Gastrocnemius medialis (tissue), 4 donors: ENCODE data around the gene ODAD4. TPM values are rescaled to one million over a fixed set of nuclear protein-coding genes. Genes with fewer than 3 reads are reported as not detected.

ENCODE experiments used
- ATAC-seq, 2 donors: fragments of 150-250 bp; one replicate each; pipeline ENCODE4 v1.9.1; 2016
- DNase-seq, 2 donors: peaks; one replicate each; pipeline ENCODE4 v3.0.0-alpha.2; 2019
- H3K27ac ChIP-seq, 4 donors: fragments of 200-600 bp; sonication (generic); 1 replicate in 1 of 4; 2 replicates in 3 of 4; pipeline ENCODE4 v1.5.1; 2016 to 2018; ENCODE audit warnings: mild to moderate bottlenecking in 2 of 4, moderate library complexity in 1 of 4
- H3K27me3 ChIP-seq, 3 donors: fragments of 200-600 bp; sonication (generic) in 2 of 3; 1 replicate in 1 of 3; 2 replicates in 2 of 3; pipeline versions ENCODE4 v1.5.1 to v1.6.0; 2016 to 2019; ENCODE audit warnings: mild to moderate bottlenecking in 1 of 3, moderate library complexity in 1 of 3
- H3K36me3 ChIP-seq, 2 donors: fragments of 200-600 bp; sonication (generic) in 1 of 2; one replicate each; pipeline ENCODE4 v1.5.1; 2017 to 2018
- H3K4me1 ChIP-seq, 2 donors: fragments of 200-600 bp; sonication (generic) in 1 of 2; one replicate each; pipeline ENCODE4 v1.5.1; 2016 to 2017; ENCODE audit warnings: mild to moderate bottlenecking in 2 of 2
- H3K4me3 ChIP-seq, 4 donors: fragments of 200-600 bp; sonication (generic) in 3 of 4; 1 replicate in 1 of 4; 2 replicates in 3 of 4; pipeline ENCODE4 v1.5.1; 2016 to 2019; ENCODE audit warnings: mild to moderate bottlenecking in 2 of 4
- H3K9me3 ChIP-seq, 3 donors: fragments of 200-600 bp; sonication (generic) in 2 of 3; 1 replicate in 1 of 3; 2 replicates in 2 of 3; pipeline ENCODE4 v1.5.1; 2016 to 2019
- POLR2A ChIP-seq, 2 donors: fragments of 450-650 bp; IDR thresholded peaks; one replicate each; pipeline ENCODE4 v1.6.1; 2017; ENCODE audit warnings: antibody characterized with exemption in 2 of 2, mild to moderate bottlenecking in 2 of 2, moderate library complexity in 2 of 2
- in situ Hi-C, 4 donors: fragments of 200-750 bp; cut with MboI; loops; one replicate each; pipeline versions ENCODE4 v1.15.0 to v1.8.0; 2017; ENCODE audit warnings: low sequenced_read_pairs in 4 of 4
- intact Hi-C: fragments of 100-400 bp; cut with DNase I; formaldehyde crosslinking; loops from one replicate; pipeline ENCODE4 v1.15.1; 2023; ENCODE audit warnings: low total_unique reads
- total RNA-seq, 4 donors: library from RNA; depleted of rRNA; stranded (reverse); fragments of >200 nt; gene quantifications; one replicate each; pipeline versions ENCODE4 v1.1.0 to v1.2.3, GENCODE V29; 2016
- TF ChIP-seq, protein P1 (sequence below), 5 experiments: fragments of 450-650 bp in 3 of 5; fragments of 200-600 bp in 2 of 5; sonication (generic) in 2 of 5; IDR thresholded peaks in 4 of 5; conservative IDR thresholded peaks in 1 of 5; 1 replicate in 4 of 5; 2 replicates in 1 of 5; pipeline ENCODE4 v1.5.1; 2016 to 2019; ENCODE audit warnings: antibody characterized with exemption in 5 of 5, mild to moderate bottlenecking in 3 of 5, moderate library complexity in 3 of 5

ODAD4 gene
- total RNA-seq, 4 donors from 2014 or later: 0.13 to 1.3 (median 0.20) TPM; not detected in 1

DNA sequence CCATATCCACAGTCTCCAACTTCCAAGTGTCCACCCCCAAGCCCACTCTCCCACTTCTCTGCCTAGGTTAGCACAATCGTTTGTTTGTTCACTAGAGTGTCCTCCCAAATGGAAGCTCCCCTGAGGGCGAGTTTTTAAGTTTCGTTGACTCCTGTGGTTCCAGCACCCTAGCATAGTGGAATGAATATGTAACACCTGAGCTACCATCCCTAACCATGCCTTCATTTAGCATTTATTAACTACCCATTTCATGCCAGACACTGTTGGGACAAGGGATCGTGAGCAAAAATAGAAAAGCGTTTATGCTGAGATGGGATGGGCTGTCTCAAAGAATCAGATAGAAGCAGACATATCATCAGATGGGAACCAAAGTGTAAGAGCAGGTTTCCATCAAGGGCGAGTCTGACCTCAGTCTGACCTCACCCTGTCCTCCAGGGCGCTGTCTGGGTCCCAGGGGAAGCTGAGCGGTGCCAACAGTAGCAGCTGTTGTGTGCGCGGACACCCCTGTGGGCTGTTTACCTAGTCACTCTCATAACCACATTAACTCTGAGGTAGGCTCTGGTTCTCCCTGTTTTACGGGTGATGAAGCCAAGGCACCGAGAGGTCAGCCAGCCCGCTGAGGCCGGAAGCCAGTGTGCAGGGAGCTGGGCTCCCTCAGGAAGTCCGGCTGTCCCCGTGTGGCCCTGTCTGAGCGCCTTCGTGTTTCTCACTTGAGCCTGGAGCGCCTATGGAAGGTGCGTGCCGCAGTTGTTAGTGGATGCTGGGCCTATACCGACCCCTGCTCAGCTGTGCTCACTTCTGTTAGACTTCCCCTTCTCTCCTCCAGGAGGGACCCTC, 42.4 kb downstream of the ODAD4 start:
- H3K4me3 ChIP-seq: peak overlapping the region in 1 of 4 donors; percentile 9
- H3K9me3 ChIP-seq: no peaks in the 10 kb centered on the region
- peaks cover 26 to 44% of the 10 kb centered on the region in 2 donors for H3K4me1 ChIP-seq
- H3K36me3 ChIP-seq: peaks cover 4 to 61% of the 10 kb centered on the region in 2 donors
- no peaks in the 10 kb centered on the region for H3K27me3 ChIP-seq
- in situ Hi-C loops: no loop called here
- intact Hi-C loops: no loop called here
- TF ChIP-seq, protein P1, sequence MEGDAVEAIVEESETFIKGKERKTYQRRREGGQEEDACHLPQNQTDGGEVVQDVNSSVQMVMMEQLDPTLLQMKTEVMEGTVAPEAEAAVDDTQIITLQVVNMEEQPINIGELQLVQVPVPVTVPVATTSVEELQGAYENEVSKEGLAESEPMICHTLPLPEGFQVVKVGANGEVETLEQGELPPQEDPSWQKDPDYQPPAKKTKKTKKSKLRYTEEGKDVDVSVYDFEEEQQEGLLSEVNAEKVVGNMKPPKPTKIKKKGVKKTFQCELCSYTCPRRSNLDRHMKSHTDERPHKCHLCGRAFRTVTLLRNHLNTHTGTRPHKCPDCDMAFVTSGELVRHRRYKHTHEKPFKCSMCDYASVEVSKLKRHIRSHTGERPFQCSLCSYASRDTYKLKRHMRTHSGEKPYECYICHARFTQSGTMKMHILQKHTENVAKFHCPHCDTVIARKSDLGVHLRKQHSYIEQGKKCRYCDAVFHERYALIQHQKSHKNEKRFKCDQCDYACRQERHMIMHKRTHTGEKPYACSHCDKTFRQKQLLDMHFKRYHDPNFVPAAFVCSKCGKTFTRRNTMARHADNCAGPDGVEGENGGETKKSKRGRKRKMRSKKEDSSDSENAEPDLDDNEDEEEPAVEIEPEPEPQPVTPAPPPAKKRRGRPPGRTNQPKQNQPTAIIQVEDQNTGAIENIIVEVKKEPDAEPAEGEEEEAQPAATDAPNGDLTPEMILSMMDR (IDR thresholded peaks at IDR 0.05 in 4 of 5, conservative IDR thresholded peaks at IDR 0.05 in 1 of 5): no peak
- no peak for TF ChIP-seq POLR2A (IDR thresholded peaks at IDR 0.05)
- ATAC-seq (peak; percentile 70 to 86), DNase-seq (peak in 1 of 2 donors; percentile 84)
- H3K27ac ChIP-seq: peak overlapping the region; percentile 72 to 85 (median 77)

DNA sequence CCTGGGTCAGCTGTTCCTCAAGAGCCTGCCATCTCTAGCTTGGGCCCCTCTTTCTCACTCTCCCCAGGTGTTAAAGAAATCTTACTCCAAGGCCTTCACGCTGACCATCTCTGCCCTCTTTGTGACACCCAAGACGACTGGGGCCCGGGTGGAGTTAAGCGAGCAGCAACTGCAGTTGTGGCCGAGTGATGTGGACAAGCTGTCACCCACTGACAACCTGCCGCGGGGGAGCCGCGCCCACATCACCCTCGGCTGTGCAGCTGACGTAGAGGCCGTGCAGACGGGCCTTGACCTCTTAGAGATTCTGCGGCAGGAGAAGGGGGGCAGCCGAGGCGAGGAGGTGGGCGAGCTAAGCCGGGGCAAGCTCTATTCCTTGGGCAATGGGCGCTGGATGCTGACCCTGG, 43.0 kb downstream of the ODAD4 start:
- peak overlapping the region; percentile 72 to 85 (median 77) for H3K27ac ChIP-seq
- H3K9me3 ChIP-seq: no peaks in the 10 kb centered on the region
- H3K27me3 ChIP-seq: no peaks in the 10 kb centered on the region
- ATAC-seq (peak in 1 of 2 donors; percentile 4), DNase-seq (peak in 1 of 2 donors; percentile 30)
- H3K36me3 ChIP-seq: peaks cover 4 to 63% of the 10 kb centered on the region in 2 donors
- no peak for TF ChIP-seq POLR2A (IDR thresholded peaks at IDR 0.05)
- TF ChIP-seq, protein P1 (IDR thresholded peaks at IDR 0.05 in 4 of 5, conservative IDR thresholded peaks at IDR 0.05 in 1 of 5): no peak
- in situ Hi-C loops: no loop called here
- peaks cover 23 to 38% of the 10 kb centered on the region in 2 donors for H3K4me1 ChIP-seq
- H3K4me3 ChIP-seq: no peak overlapping the region
- intact Hi-C loops: no loop called here

DNA sequence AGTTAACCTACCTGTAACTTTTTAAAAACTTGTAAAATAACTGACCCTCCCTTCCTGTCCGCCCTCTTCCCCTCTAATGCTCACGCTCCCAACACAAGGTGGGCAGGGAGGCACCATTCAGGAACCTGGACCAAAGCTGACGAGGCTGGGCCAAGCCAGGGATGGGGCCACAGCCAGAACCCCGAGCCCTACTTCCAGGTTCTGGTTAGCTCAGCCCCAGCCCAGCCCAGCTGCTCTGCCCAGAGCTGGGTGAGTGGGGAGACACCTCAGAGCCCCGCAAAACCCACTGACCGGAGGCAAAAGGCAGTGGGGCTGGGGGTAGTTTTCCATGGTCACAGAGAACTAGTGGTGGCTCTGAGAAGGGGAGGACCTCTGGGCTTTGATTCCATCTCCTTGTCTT, 43.6 kb downstream of the ODAD4 start:
- no peak for DNase-seq

DNA sequence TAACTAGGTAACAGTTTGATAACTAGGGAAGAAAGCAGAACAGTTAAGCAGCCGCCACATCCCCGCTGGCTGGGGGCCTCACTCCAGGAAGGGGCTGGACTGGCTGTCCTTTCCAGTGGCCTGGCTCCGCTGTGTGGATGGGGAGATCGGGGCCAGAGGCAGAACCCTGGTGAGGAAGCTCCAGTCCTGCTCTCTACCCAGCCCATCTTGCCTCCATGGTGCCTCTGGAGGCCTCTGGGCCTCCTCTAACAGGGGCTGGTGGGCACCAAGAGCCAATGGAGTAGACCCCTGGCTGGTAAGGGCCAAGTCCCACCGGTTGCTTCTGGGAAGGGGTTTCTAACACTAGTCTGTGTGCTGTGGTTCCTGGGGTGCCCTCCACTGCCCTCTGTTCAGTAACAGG, 44.2 kb downstream of the ODAD4 start:
- Histone ChIP-seq H3K27ac (peak overlapping the region; percentile 9 to 85 (median 72)), H3K27me3 (no peaks in the 10 kb centered on the region), H3K9me3 (no peaks in the 10 kb centered on the region), H3K4me1 (peaks cover 23 to 35% of the 10 kb centered on the region in 2 donors), H3K4me3 (no peak overlapping the region), H3K36me3 (peaks cover 4 to 60% of the 10 kb centered on the region in 2 donors)
- DNase-seq: no peak
- intact Hi-C loops (no loop called here), in situ Hi-C loops (no loop called here)
- TF ChIP-seq, protein P1 (IDR thresholded peaks at IDR 0.05 in 4 of 5, conservative IDR thresholded peaks at IDR 0.05 in 1 of 5): no peak
- no peak for TF ChIP-seq POLR2A (IDR thresholded peaks at IDR 0.05)
- ATAC-seq: no peak

More for the DNA sequence above, 43.6 kb downstream of the ODAD4 start:
- Histone ChIP-seq H3K9me3 (no peaks in the 10 kb centered on the region), H3K4me1 (peaks cover 23 to 35% of the 10 kb centered on the region in 2 donors), H3K27ac (peak overlapping the region; percentile 72 to 85 (median 77)), H3K36me3 (peaks cover 4 to 63% of the 10 kb centered on the region in 2 donors), H3K4me3 (no peak overlapping the region), H3K27me3 (no peaks in the 10 kb centered on the region)
- no peak for TF ChIP-seq POLR2A (IDR thresholded peaks at IDR 0.05)
- TF ChIP-seq, protein P1 (IDR thresholded peaks at IDR 0.05 in 4 of 5, conservative IDR thresholded peaks at IDR 0.05 in 1 of 5): no peak
- intact Hi-C loops (no loop called here), in situ Hi-C loops (no loop called here)
- no peak for ATAC-seq
